RWPE1 (cell line): ENCODE results near the gene ZNF410.

Experiments
- CTCF ChIA-PET: fragments of 350-600 bp; sonication (Branson Sonifier 250); formaldehyde crosslinking; extraction: SDS; loops from one replicate; lab custom pipeline; 2021; lab: Yijun Ruan, JAX
- POLR2A ChIA-PET: fragments of 400-600 bp; formaldehyde crosslinking; extraction: SDS; loops from one replicate; lab custom pipeline; 2020; ENCODE audit warnings: antibody characterized with exemption; ENCODE audit not compliant: low non-redundant PET; lab: Yijun Ruan, JAX
- DNase-seq: peaks from one replicate; pipeline ENCODE4 v3.0.0; 2012; ENCODE audit warnings: low spot score
- H3K27ac ChIP-seq: fragments of 450-650 bp; 2 replicates; pipeline ENCODE4 v1.5.1; 2017
- CTCF ChIP-seq: fragments of 450-650 bp; conservative IDR thresholded peaks from 2 replicates; pipeline ENCODE4 v1.5.1; 2017; ENCODE audit warnings: low read depth, mild to moderate bottlenecking

The ZNF410 gene

GRCh38 chr14:73944432-73945158, 57.9 kb downstream of the ZNF410 start:
- CTCF ChIA-PET = no interaction called here

GRCh38 chr14:73945159-73945670, 58.6 kb downstream of the ZNF410 start:
- ChIA-PET CTCF (no interaction called here), POLR2A (no interaction called here)
- TF ChIP-seq CTCF = no peak
- no peak overlapping the region for H3K27ac ChIP-seq
- DNase-seq = no peak

More at GRCh38 chr14:73944432-73945158, 57.9 kb downstream of the ZNF410 start:
- POLR2A ChIA-PET = no interaction called here
- peak overlapping the region; percentile 11; the same call in 1 of the 2 replicates for H3K27ac ChIP-seq
- no peak for DNase-seq
- no peak for TF ChIP-seq CTCF

GRCh38 chr14:73949752-73950734, 63.4 kb downstream of the ZNF410 start, which contains the start of the genes COQ6 and FAM161B:
COQ6 (plus strand) TSS chr14:73950302; CDS start chr14:73950333, 31 bp downstream.
FAM161B (minus strand) TSS chr14:73950094; CDS start chr14:73950026, 68 bp downstream.
- ChIA-PET POLR2A (no interaction called here), CTCF (interaction anchor here (0.6 to 0.7 kb wide), 2 partner anchors 87 to 150 kb away, joined by 3 to 5 read pairs; no protein-coding TSS in a partner anchor)
- TF ChIP-seq CTCF = no peak
- peak within 1 kb of the TSS; percentile 91 for H3K27ac ChIP-seq
- DNase-seq = peak; percentile 92

GRCh38 chr14:73953731-73954130, 67.1 kb downstream of the ZNF410 start:
- H3K27ac ChIP-seq = no peak overlapping the region
- DNase-seq = no peak
- CTCF ChIA-PET = no interaction called here
- TF ChIP-seq CTCF = no peak
- POLR2A ChIA-PET = interaction anchor here (0.6 kb wide), 1 partner anchor 22 kb away, joined by 3 read pairs; no protein-coding TSS in a partner anchor

- DNase-seq = no peak
- ChIA-PET POLR2A (no interaction called here), CTCF (no interaction called here)
- no peak for TF ChIP-seq CTCF
- H3K27ac ChIP-seq = no peak overlapping the region
Observed at GRCh38 chr14:73955674-73956073, 69.0 kb downstream of the ZNF410 start.

GRCh38 chr14:73958591-73958990, 71.9 kb downstream of the ZNF410 start:
- TF ChIP-seq CTCF = no peak
- no peak overlapping the region for H3K27ac ChIP-seq
- ChIA-PET POLR2A (no interaction called here), CTCF (interaction anchor here (0.5 to 0.6 kb wide), 2 partner anchors 12 to 21 kb away, joined by 3 read pairs; no protein-coding TSS in a partner anchor)
- DNase-seq = no peak
